Endothelial cell of umbilical vein (primary cell): ENCODE results near the gene MYH10. TPM values are rescaled to one million over a fixed set of nuclear protein-coding genes. Genes with fewer than 3 reads are reported as not detected.

ENCODE experiments used
- BruUV-seq: library from RNA; stranded (reverse); fragments of 400-500 nt; replicated peaks from 2 replicates; lab custom pipeline; 2021; lab: Mats Ljungman, UMichigan
- CTCF ChIA-PET: fragments of 300-600, 350-600 bp; sonication (Branson Sonifier 250); formaldehyde crosslinking; loops from one replicate; lab custom pipeline; 2021; ENCODE audit warnings: antibody characterized with exemption, inconsistent platforms; lab: Charles Lee
- POLR2A ChIA-PET: fragments of 300-600, 350-600 bp; sonication (Branson Sonifier 250); formaldehyde crosslinking; loops from one replicate; lab custom pipeline; 2021; ENCODE audit warnings: antibody characterized with exemption, inconsistent platforms; lab: Charles Lee
- DNase-seq: peaks from one replicate; pipeline ENCODE4 v3.0.0-alpha.2; 2011; ENCODE audit warnings: low read depth, low spot score
- FAIRE-seq: peaks from 2 replicates; lab custom pipeline; 2011; peaks lifted over from hg19 to GRCh38; lab: Jason Lieb, UNC
- H2AFZ ChIP-seq: 2 replicates; pipeline ENCODE4 v1.6.0; 2012; ENCODE audit warnings: low read depth, low read length, control low read depth, inconsistent platforms
- H3K27ac ChIP-seq: 2 replicates; pipeline ENCODE4 v1.5.1; 2011; ENCODE audit warnings: low read depth, mild to moderate bottlenecking, control low read depth, low read length, moderate library complexity; ENCODE audit not compliant: insufficient read depth
- H3K27me3 ChIP-seq, 2 experiments: 2 replicates each; pipeline versions ENCODE4 v1.6.0 to v1.6.1; 2011; ENCODE audit warnings: low read length in 2 of 2, mixed read lengths in 1 of 2; ENCODE audit not compliant: control insufficient read depth in 2 of 2, insufficient read depth in 2 of 2
- H3K36me3 ChIP-seq, 2 experiments: 2 replicates in 1 of 2; 3 replicates in 1 of 2; pipeline ENCODE4 v1.5.1; 2011; ENCODE audit warnings: low read length in 2 of 2, mild to moderate bottlenecking in 1 of 2, moderate library complexity in 1 of 2; ENCODE audit not compliant: control insufficient read depth in 2 of 2, insufficient read depth in 2 of 2; ENCODE audit errors: extremely low read depth in 1 of 2
- H3K4me1 ChIP-seq: 3 replicates; pipeline ENCODE4 v1.5.1; 2011; ENCODE audit warnings: mild to moderate bottlenecking, low read length; ENCODE audit not compliant: control insufficient read depth, insufficient read depth; ENCODE audit errors: extremely low read depth
- H3K4me2 ChIP-seq: 2 replicates; pipeline ENCODE4 v1.6.1; 2011; ENCODE audit warnings: low read length, control low read depth, mixed read lengths; ENCODE audit not compliant: insufficient read depth
- H3K4me3 ChIP-seq, 3 experiments: fragments of 200-600 bp in 1 of 3; sonication (generic), shearing (Covaris generic) in 1 of 3; replicated peaks in 1 of 3; 2 replicates each; pipeline ENCODE4 v1.5.1; 2011 to 2016; ENCODE audit warnings: control low read depth in 3 of 3, low read length in 3 of 3, mild to moderate bottlenecking in 2 of 3, inconsistent platforms in 1 of 3, low read depth in 1 of 3, moderate library complexity in 1 of 3; ENCODE audit not compliant: insufficient read depth in 1 of 3
- H3K79me2 ChIP-seq: 2 replicates; pipeline ENCODE4 v1.6.0; 2012; ENCODE audit warnings: low read length, inconsistent platforms; ENCODE audit not compliant: control insufficient read depth, insufficient read depth
- H3K9ac ChIP-seq: replicated peaks from 2 replicates; pipeline ENCODE3; 2011; ENCODE audit warnings: low read length, control low read depth; ENCODE audit not compliant: insufficient read depth; ENCODE audit errors: extremely low read depth
- H3K9me1 ChIP-seq: replicated peaks from 3 replicates; pipeline ENCODE4 v1.6.0; 2011; ENCODE audit warnings: mild to moderate bottlenecking, low read length; ENCODE audit not compliant: control insufficient read depth, insufficient read depth; ENCODE audit errors: extremely low read depth
- H3K9me3 ChIP-seq: replicated peaks from 2 replicates; pipeline ENCODE4 v1.5.1; 2012; ENCODE audit warnings: low read length, inconsistent platforms; ENCODE audit not compliant: control insufficient read depth, insufficient read depth
- H4K20me1 ChIP-seq: replicated peaks from 2 replicates; pipeline ENCODE3; 2011; ENCODE audit warnings: mild to moderate bottlenecking, low read length; ENCODE audit not compliant: control insufficient read depth, insufficient read depth; ENCODE audit errors: extremely low read depth
- EZH2 ChIP-seq: IDR thresholded peaks from 2 replicates; pipeline ENCODE4 v1.6.1; 2012; ENCODE audit warnings: borderline replicate concordance, low read depth, mild to moderate bottlenecking, moderate library complexity, low read length, inconsistent platforms; ENCODE audit not compliant: severe bottlenecking
- FOS ChIP-seq: IDR thresholded peaks from 2 replicates; pipeline ENCODE4 v1.6.1; 2011; ENCODE audit warnings: mild to moderate bottlenecking, low read length, moderate library complexity, borderline replicate concordance; ENCODE audit not compliant: insufficient read depth
- GATA2 ChIP-seq: IDR thresholded peaks from 2 replicates; pipeline ENCODE4 v1.7.0; 2011; ENCODE audit warnings: low read depth, mild to moderate bottlenecking, moderate library complexity, mixed read lengths, low read length; ENCODE audit not compliant: insufficient read length, insufficient read depth
- JUN ChIP-seq: IDR thresholded peaks from 2 replicates; pipeline ENCODE4 v1.6.1; 2011; ENCODE audit warnings: borderline replicate concordance, low read depth; ENCODE audit not compliant: insufficient read length, insufficient read depth
- MAX ChIP-seq: IDR thresholded peaks from 2 replicates; pipeline ENCODE4 v1.6.1; 2011; ENCODE audit not compliant: insufficient read depth, insufficient read length
- MYC ChIP-seq: IDR thresholded peaks from one replicate; pipeline ENCODE4 v1.6.1; 2011; ENCODE audit warnings: mild to moderate bottlenecking, low read depth, low read length
- POLR2A ChIP-seq: IDR thresholded peaks from 2 replicates; pipeline ENCODE4 v1.6.1; 2012; ENCODE audit warnings: low read depth, mild to moderate bottlenecking, control low read depth, low read length
- POLR2AphosphoS5 ChIP-seq: IDR thresholded peaks from 2 replicates; pipeline ENCODE4 v1.6.1; 2012; ENCODE audit warnings: low read depth, mild to moderate bottlenecking, control low read depth, low read length, moderate library complexity; ENCODE audit not compliant: insufficient read depth
- dilution Hi-C: fragments of 300-500 bp; cut with MboI; formaldehyde crosslinking; loops from one replicate; pipeline ENCODE4 v1.15.0; 2019; ENCODE audit warnings: low sequenced_read_pairs; ENCODE audit not compliant: extremely low pct_ligation_motif_present
- intact Hi-C: fragments of 100-400 bp; cut with micrococcal nuclease; formaldehyde crosslinking; loops from one replicate; pipeline ENCODE4 v1.10.0; 2022
- polyA plus RNA-seq, 4 experiments: library from polyadenylated mRNA; depleted of rRNA in 3 of 4; stranded (reverse) in 3 of 4; unstranded in 1 of 4; fragments of >200 nt; gene quantifications; 2 replicates each; pipeline versions ENCODE4 v1.2.1 to v1.2.3, GENCODE V29; 2011 to 2012; ENCODE audit warnings: missing spikeins in 1 of 4
- total RNA-seq: library from RNA; stranded (reverse); gene quantifications from 2 replicates; pipeline ENCODE4 v1.2.3, GENCODE V29; 2021
- TF ChIP-seq, protein P1 (sequence below), 2 donors: IDR thresholded peaks; 1 replicate in 1 of 2; 2 replicates in 1 of 2; pipeline ENCODE4 v1.5.1; 2011; ENCODE audit warnings: low read length in 2 of 2, mild to moderate bottlenecking in 2 of 2, moderate library complexity in 2 of 2, control low read depth in 1 of 2, inconsistent platforms in 1 of 2, low read depth in 1 of 2; ENCODE audit not compliant: insufficient read depth in 1 of 2; ENCODE audit errors: extremely low read depth in 1 of 2

The MYH10 gene
- total and polyA plus RNA-seq, 2 donors (not counting 3 experiments of a cell fraction or from before 2014, with no cell fraction given): 73.4 to 232 TPM

DNA sequence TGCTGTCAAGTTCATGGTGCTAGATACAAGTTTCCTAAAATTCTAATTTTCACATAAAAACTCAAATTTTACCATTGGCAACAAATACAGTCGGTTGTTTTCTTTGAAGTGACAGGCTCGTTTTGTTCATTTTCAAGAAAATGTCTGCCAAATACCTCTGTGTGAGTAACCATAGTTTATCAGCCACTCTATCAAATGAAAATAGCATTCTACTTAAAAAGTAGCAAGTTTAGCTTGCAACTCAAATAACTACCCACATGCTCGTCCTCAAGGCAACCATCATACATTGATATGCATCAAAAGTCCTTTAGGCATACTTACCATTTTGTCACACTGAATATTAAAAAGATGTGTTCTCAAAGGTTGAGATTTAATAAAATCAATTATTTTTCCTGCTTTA lies 11.7 kb downstream of the MYH10 start:
- dilution Hi-C loops (no loop called here), intact Hi-C loops (no loop called here)
- BruUV-seq: no TSS peak
- no peak overlapping the region for H3K4me2 ChIP-seq
- H3K9ac ChIP-seq: no peak overlapping the region
- H3K36me3 ChIP-seq: peaks cover 2 to 12% of the 10 kb centered on the region in 2 experiments
- TF ChIP-seq, protein P1, sequence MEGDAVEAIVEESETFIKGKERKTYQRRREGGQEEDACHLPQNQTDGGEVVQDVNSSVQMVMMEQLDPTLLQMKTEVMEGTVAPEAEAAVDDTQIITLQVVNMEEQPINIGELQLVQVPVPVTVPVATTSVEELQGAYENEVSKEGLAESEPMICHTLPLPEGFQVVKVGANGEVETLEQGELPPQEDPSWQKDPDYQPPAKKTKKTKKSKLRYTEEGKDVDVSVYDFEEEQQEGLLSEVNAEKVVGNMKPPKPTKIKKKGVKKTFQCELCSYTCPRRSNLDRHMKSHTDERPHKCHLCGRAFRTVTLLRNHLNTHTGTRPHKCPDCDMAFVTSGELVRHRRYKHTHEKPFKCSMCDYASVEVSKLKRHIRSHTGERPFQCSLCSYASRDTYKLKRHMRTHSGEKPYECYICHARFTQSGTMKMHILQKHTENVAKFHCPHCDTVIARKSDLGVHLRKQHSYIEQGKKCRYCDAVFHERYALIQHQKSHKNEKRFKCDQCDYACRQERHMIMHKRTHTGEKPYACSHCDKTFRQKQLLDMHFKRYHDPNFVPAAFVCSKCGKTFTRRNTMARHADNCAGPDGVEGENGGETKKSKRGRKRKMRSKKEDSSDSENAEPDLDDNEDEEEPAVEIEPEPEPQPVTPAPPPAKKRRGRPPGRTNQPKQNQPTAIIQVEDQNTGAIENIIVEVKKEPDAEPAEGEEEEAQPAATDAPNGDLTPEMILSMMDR (IDR thresholded peaks at IDR 0.05; ENCODE audit: extremely low read depth in 1 of 2, insufficient read depth in 1 of 2, low read depth in 1 of 2, low read length in 2 of 2): no peak
- TF ChIP-seq MYC: no peak
- TF ChIP-seq GATA2: no peak
- no peak for TF ChIP-seq EZH2
- TF ChIP-seq POLR2A: no peak
- no peak for TF ChIP-seq MAX
- TF ChIP-seq FOS: no peak
- TF ChIP-seq POLR2AphosphoS5: no peak
- no peak for TF ChIP-seq JUN
- H3K9me1 ChIP-seq: no peaks in the 10 kb centered on the region
- H4K20me1 ChIP-seq: peaks cover 10% of the 10 kb centered on the region
- H3K79me2 ChIP-seq: peaks cover 23% of the 10 kb centered on the region
- H2AFZ ChIP-seq: no peak overlapping the region
- DNase-seq: no peak
- H3K27ac ChIP-seq: no peak overlapping the region
- H3K27me3 ChIP-seq: no peaks in the 10 kb centered on the region
- H3K4me1 ChIP-seq: no peaks in the 10 kb centered on the region
- ChIA-PET CTCF (interaction anchor here (1.6 kb wide), 1 partner anchor 12 kb away, joined by 6 read pairs; the partner anchor contains the start of gene MYH10), POLR2A (no interaction called here)
- no peak overlapping the region for H3K4me3 ChIP-seq
- no peaks in the 10 kb centered on the region for H3K9me3 ChIP-seq
- no peak for FAIRE-seq
